HG03457 (cell line): ENCODE measurements around the gene PODXL2.
"Not testable (repeated sequence)": the region's sequence is repeated elsewhere in the genome, so short reads cannot be mapped to it uniquely, and the experiment has no call there.

Experiments used
- ATAC-seq: cut with Tn5 transposase; IDR thresholded peaks from one replicate; pipeline ENCODE4 v1.9.1; 2021; ENCODE audit warnings: moderate number of reproducible peaks; ENCODE audit not compliant: unreplicated experiment

PODXL2 gene

DNA sequence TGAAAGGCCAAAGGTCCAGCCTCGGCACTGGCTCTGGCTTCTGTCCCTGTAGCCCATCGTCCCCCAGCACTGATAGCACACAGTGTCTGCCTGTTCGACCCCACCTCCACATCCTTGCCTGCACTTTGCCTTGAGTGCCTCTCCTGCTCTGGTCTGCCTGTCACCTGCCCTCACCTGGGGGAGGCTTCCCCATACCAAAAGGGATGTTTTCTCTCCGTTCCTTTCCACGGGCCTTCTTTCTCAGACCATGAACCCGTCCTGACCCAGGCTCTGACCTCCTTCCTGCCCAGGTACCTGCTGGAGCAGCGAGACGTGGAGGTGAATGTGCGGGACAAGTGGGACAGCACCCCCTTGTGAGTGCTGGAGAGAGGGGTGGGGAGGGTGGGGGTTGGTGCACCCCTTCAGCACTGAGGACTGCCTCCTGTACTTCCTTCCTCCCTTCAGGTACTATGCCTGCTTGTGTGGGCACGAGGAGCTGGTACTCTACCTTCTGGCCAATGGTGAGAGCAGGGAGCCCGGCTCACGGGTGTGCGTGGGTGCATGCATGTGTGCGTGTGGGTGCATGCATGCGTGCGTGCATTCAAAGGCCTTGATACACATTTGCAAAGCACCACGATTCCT lies 45.2 kb downstream of the PODXL2 start:
- ATAC-seq = no peak

DNA sequence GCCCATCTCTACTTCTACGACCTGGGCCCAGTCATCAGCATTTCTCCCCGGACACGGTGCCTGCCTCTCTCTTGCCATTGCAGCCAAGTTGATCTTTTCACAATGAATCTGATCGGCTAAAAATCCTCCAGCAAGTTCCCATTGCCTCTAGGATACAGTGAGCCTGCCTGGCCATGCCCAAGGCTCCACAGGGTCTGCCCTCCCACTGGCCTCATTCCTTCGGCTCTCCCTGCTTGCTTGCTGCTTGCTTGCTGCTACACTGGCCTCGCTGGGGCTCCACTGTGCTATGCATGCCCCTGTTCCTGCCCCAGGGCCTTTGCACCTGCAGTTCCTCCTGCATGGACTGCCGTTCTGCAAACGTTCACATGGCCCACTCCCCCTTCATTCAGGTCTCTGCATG lies 45.8 kb downstream of the PODXL2 start:
- ATAC-seq = no peak

DNA sequence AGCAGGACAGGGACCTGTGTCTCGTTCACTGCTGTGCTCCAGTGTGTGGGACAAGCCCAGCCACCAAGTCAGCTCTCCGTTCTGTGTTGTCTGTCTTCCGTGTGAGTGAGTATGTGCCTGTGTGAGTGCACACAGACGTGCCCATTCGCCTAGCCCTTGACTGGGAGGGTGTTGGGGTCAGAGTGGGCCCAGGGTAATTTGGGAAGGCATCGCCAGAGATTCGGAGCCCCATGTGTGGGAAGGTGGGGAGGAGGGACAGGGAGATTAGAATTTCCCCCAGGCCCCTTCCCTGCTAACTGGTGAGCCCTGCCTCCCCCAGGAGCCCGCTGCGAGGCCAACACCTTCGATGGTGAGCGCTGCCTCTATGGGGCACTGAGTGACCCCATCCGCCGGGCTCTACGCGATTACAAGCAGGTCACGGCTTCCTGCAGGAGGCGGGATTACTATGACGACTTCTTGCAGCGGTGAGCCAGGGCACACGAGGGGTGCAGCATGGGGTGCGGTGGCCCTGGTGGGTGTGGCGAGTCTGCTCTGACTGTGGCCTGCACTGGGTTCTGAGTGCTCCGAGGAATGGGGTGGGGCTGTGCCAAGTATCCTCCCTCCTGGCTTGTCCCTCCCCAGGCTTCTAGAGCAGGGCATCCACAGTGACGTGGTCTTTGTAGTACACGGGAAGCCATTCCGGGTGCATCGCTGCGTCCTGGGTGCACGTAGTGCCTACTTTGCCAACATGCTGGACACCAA lies 46.8 kb downstream of the PODXL2 start:
- ATAC-seq = no peak

DNA sequence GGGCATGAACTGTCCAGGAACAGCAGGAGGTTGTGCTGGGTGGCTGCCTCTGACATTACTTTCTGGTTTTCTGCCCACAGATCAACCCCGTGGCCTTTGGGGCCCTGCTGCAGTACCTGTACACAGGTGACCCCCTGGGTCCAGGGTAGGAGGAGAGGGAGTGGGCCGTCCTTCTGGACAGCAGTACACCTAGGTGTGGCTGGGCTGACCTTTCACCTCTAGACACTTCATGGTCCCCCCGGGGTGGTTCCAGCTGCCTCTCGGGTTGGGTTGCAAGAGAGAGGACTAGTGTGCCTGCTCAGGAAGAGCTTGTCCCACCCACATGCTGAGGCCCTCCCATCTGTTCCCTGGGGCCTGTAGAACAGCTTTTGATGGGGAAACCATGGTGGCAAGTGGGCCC lies 47.5 kb downstream of the PODXL2 start:
- ATAC-seq = no peak

DNA sequence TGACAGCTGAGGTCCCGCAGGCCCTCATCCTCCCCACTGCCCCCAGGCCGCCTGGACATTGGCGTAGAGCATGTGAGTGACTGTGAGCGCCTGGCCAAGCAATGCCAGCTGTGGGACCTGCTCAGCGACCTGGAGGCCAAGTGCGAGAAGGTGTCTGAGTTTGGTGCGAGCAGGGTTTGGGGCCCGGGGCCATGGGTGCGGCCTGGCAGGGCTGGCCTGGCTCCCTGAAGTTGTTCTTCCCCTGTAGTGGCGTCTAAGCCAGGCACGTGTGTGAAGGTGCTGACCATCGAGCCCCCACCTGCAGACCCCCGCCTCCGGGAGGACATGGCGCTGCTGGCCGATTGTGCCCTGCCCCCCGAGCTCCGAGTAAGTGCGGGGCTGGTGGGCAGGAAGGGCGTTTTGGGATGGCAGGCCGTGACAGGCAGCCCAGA lies 48.0 kb downstream of the PODXL2 start:
- ATAC-seq = no peak

DNA sequence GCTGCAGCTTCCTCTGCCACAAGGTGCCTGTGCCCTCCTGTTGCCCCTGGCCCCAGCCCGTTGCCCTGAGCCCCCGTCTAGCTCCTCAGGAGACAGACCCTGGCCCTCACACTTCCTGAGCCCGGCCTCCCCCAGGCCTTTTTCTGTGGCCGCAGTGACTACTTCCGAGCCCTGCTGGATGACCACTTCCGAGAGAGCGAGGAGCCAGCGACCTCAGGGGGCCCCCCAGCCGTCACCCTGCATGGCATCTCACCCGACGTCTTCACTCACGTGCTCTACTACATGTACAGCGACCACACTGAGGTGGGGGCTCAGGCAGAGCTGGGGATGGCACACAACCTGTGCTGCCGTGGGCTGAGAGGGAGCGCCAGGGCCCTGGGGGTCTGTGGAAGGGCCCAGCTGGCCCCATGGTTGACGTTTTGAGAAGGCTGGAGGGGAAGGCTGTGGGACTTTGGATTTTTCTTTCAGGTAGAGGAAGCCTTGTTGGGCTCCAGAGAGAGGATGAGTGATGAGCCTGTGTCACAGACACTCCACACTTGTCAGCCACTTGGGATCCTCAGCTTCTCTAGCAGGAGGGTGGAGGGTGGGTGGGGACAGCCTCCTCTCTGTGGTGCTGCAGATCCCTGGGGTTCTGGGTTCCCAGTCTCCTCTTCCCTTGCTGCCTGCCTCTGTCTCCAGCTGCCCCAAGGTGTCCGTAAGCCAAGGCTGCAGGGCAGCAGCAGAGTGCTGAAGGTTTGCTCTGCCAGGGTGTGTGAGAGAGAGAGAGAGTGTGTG lies 48.7 kb downstream of the PODXL2 start:
- no peak for ATAC-seq

DNA sequence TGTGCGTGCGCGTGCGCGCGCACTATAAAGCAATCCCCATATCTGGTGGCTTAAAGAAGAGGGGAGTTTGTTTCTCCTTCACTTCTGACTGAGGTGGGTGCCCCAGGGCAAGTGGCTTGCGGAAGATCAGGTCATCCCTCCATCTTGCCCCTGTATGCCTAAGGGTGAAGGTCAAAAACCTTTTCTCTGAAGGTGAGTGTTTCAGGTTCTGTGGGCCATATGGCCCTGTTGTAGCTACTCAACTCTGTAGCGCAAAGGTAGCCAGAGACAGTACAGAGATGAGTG lies 49.3 kb downstream of the PODXL2 start:
- ATAC-seq = no peak

DNA sequence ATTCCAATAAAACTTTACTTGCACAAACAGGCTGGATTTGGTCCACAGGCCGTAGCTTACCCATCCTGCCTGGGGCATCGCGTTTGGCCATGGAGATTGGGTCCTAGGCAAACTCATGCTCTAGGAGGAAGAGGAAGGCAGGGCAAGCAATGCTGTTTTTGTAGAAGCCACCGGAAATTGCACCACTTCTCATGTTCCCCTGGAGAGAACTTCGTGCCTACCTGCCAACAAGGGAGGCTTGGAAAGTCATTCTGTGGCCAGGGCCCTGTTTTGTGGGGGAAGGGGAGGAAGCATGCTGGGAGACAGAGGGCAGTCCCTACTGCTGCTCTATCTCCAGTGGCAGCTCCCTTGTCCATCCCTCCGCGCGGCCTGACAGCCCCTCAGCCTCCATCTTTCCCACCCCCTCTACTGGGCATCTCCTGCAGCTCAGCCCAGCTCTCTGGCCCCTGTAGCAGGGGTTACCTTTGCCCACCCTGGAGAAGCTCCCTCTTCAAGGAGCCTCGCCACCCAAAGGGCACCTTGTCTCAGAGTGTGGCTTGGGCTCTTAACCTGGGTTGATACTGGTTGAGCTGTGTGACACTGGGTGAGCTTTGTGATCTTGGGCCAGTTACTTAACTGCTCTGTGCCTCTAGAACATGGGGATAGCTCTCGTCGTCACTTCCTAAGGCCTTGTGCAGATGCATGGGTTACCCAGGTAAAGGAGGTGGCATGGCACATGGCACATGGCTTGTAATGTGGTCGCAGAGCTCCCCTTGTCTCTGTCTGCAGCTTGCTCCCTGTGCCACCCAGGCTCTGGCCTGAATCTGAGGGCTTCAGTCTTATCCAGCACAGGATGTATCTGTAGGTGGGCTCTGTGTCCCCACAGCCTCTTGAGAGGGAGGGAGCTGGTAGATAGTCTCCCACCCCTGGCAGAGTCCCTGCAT lies 49.9 kb downstream of the PODXL2 start:
- ATAC-seq = no peak

DNA sequence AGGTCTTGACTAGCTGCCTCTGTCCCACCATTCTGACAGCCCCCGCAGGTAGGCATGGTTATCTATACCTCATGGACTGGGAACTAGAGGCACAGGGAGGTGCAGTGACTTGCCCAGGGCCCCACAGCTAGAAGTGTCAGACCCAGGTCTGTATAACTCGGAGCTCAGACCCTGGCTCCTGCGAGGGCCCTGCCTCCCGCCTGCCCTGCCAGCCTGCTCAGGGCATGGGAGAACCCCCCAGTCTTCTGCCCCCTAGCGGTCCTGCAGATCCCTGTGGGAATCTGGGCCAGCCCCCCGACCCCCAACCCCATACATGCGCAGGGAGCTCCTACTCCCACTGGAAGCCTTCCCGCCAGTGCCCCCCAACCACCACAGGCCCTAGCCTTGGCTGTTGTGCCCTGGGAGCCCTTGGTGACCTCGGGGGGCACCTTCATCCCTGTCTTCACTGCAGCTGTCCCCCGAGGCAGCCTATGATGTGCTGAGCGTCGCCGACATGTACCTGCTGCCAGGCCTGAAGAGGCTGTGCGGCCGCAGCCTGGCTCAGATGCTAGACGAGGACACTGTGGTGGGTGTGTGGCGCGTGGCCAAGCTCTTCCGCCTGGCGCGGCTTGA lies 50.7 kb downstream of the PODXL2 start:
- ATAC-seq = no peak

DNA sequence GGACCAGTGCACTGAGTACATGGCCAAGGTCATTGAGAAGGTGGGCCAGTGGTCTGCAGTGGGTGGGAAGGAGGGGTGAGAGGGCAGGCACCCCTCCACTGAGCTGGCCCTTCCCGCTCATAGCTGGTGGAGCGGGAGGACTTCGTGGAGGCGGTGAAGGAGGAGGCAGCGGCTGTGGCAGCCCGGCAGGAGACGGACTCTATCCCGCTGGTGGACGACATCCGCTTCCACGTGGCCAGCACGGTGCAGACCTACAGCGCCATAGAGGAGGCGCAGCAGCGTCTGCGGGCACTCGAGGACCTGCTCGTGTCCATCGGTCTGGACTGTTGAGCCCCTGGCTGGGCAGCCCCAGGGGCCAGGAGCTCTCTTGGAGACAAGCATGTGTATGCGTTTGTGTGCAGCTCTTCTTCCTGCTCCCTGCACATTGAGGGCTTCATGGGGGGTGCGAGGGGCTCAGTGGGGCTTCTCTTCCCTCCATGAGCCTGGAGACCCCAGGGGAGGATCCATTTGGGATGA lies 51.2 kb downstream of the PODXL2 start:
- no peak for ATAC-seq

DNA sequence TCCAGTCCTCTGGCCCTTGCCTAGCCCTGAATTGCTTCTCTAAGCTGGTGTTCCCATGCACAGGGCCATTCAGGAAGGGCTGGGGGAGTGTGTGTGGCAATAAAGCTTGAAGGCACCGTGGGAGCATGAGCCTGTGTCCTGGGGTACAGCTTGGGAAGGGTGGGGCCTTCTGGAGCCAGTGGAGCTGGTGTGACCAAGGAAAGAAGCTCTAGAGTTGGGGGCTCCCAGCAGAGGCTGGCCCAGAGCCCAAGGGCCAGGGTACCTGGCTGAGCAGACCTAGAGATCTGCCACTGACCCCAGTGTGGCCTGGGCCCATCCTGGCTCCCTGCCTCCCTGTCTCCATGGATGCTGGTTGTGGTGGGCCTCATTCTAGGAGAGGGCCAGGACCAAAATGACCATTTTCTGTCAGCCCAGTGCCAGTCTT lies 51.8 kb downstream of the PODXL2 start:
- no peak for ATAC-seq

DNA sequence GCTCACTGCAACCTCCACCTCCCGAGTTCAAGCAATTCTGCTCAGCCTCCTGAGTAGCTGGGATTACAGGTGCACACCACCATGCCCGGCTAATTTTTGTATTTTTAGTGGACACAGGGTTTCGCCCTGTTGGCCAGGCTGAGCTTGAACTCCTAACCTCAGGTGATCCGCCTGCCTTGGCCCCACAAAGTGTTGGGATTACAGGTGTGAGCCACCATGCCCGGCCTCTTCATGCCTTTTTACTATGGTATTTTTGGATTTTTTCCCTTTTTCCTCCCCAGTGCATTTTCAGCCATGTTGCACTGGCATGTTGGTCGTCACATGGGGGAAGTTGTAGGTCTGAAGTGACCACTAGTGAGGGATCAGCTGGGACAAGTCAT lies 53.2 kb downstream of the PODXL2 start:
- not testable (repeated sequence) for ATAC-seq

DNA sequence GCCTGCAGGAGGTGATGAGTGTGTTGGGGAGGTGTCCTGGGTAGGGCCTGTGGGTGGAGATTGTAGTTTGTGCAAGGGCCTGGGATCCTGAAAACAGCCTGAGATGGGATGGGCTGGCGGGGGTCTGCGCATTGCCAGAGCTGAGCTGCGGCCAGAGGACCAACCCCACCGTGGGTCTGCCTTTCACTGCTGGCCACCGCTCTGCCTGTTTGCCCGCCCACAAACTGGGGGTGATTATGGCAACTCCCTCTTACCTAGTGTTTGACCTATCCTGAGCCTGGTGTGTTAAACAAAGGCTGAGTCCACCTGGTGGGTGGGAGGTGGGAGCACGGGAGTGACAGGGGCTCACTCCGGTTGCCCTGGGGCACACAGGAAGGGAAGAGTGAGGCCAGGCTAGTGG lies 53.6 kb downstream of the PODXL2 start:
- ATAC-seq = no peak

DNA sequence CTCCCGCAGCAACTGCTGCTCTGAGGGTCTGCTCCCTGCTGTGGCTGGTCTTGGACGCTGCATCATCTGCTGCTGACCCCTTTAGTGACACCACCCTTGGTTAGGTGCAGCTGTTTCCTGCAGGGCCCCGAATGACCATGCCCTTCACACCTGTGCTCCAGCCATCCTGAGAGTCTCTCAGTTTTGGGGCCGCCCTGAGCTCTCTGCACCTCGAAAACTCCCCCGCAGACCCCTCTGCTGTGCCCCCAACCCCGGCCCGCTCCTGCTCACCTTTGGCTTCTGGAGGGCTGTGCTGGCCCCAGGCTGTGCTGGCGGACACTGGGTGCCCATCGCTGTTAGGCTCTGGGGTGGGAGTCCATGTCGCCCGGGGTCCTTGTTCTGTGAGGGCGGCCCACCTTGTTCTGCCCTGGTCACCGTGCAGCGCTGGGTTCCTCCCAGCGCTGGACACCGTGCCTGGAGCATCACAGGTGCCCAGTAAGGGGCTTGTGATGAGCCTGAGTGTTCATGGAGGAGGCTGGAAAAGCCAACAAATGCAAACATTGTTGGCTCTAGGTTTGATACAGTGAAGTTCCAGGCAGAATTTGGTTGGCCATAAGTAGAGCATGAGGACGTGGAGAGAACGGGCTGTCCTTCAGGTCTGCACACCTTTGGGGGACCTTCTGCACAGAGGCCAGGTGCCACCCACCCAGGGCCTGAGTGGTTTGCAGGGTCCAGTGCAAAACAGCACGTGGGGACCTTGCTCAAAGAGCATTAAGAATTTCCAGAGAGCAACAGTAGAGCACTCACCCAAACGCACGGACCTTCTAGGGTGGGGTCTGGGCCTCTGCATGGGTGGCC lies 56.1 kb downstream of the PODXL2 start:
- no peak for ATAC-seq

DNA sequence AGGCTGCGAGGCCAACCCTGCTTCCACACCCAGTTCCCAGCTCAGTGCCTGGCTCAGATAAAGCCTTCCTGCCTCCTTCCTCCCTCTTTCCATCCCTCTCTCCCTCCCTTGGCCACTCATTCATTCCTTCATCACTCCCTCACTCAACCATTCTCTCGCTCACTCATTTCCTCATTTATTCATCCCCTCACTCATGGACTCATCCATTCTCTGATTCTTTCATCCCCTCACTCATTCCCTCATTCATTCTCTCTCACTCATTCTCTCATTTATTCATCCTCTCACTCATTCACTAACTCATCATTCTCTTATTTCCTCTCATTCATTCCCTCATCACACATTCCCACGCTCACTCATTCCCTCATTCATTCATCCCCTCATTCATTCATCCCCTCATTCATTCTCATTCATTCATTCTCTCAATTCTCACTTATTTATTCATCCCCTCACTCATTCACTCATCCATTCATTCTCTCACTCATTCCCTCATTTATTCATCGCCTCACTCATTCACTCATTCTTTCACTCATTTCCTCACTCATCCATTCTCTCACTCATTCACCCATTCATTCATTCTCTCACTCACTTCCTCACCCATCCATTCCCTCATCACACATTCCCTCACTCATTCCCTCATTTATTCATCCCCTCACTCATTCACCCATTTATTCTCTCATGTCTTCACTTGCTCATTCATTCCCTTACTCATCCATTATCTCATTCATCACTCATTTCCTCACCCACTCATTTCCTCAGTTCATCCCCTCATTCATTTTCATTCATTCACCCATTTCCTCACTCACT lies 56.9 kb downstream of the PODXL2 start:
- no peak for ATAC-seq

DNA sequence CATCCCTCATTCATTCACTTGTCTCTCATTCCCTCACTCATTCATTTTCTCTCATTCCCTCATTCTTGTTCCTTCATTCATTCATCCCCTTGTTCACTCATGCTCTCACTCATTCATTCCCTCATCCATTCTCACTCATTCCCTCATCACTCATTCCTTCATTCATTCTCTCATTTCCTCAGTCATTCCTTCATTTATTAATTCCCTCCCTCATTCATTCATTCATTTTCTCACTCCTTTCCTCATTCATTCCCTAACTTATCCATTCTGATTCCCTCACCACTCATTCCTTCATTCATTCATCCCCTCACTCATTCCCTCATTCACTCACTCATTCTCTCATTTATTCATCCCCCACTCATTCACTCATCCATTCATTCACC lies 57.5 kb downstream of the PODXL2 start:
- ATAC-seq = no peak

DNA sequence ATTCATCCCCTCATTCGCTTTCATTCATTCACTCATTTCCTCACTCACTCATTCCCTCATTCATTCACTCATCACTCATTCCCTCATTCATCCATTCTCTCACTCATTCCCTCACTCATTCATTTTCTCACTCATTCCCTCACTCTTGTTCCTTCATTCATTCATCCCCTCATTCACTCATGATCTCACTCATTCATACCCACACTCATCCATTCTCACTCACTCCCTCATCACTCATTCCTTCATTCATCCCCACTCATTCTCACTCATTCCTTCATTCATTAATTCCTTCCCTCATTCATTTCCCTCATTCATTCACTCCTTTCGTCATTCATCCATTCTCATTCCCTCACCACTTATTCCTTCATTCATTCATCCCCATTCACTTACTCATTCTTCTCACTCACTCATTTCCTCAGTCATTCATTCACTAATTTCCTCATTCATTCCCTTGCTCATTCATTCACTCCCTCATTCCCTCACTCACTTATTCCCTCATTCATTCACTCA lies 58.3 kb downstream of the PODXL2 start:
- no peak for ATAC-seq

DNA sequence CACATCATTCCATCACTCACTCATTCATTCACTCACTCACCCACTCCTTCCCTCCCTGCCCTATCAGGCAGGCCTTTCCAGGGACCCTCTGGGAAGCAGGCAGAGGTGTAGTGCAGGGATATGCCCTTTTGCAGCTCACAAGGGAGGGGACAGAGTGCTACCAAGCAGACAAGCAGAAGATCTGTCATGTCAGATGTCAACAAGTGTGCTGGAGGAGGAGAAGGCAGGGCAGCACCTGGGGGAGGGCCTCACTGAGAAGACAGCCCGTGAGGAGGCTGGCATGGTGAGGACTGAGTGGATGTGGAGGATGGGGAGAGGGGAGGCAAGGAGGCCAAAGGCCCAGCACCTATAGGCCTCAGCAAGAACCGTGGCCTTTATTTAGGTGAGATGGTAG lies 59.0 kb downstream of the PODXL2 start:
- ATAC-seq = no peak
